Fibroblast of mammary gland (primary cell): Measurements from ENCODE around the gene NOLC1.
A peak's percentile ranks its signal among the peaks of the same experiment; 100 is the strongest.

Experiments used
- DNase-seq: peaks from one replicate; pipeline ENCODE4 v3.0.0-alpha.2; 2010; ENCODE audit warnings: low read depth
- H3K4me3 ChIP-seq: 2 replicates; pipeline ENCODE4 v1.5.1; 2011; ENCODE audit warnings: low read depth, mild to moderate bottlenecking, low read length, moderate library complexity; ENCODE audit not compliant: control insufficient read depth
- TF ChIP-seq, protein P1 (sequence below): conservative IDR thresholded peaks from 2 replicates; pipeline ENCODE4 v1.5.1; 2011; ENCODE audit warnings: low read depth, low read length, inconsistent platforms; ENCODE audit not compliant: control insufficient read depth, insufficient read depth

Gene NOLC1

DNA sequence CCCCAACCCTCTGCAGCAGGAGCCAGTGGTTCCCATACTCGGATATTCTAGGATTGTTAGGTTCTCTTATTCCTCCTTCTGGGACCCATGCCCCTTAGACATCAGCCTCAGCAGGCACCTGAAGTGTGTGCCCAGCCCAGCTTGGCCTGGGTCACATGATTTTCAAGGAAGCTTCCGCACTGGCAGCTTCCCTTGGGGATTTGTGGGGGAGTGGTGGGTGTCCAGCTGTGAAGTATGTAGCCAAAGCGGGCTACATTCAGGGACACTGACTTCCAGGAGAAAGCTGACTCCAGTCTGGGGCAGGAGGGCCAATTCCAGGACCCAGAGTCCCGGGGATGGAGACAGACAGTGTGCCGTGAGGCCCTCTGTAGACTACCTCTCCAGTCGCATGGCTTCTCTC is 33.3 kb upstream of the NOLC1 start:
- DNase-seq, result peak; percentile 33
- TF ChIP-seq, protein P1, sequence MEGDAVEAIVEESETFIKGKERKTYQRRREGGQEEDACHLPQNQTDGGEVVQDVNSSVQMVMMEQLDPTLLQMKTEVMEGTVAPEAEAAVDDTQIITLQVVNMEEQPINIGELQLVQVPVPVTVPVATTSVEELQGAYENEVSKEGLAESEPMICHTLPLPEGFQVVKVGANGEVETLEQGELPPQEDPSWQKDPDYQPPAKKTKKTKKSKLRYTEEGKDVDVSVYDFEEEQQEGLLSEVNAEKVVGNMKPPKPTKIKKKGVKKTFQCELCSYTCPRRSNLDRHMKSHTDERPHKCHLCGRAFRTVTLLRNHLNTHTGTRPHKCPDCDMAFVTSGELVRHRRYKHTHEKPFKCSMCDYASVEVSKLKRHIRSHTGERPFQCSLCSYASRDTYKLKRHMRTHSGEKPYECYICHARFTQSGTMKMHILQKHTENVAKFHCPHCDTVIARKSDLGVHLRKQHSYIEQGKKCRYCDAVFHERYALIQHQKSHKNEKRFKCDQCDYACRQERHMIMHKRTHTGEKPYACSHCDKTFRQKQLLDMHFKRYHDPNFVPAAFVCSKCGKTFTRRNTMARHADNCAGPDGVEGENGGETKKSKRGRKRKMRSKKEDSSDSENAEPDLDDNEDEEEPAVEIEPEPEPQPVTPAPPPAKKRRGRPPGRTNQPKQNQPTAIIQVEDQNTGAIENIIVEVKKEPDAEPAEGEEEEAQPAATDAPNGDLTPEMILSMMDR, result no peak
- H3K4me3 ChIP-seq, result peak overlapping the region; percentile 78

DNA sequence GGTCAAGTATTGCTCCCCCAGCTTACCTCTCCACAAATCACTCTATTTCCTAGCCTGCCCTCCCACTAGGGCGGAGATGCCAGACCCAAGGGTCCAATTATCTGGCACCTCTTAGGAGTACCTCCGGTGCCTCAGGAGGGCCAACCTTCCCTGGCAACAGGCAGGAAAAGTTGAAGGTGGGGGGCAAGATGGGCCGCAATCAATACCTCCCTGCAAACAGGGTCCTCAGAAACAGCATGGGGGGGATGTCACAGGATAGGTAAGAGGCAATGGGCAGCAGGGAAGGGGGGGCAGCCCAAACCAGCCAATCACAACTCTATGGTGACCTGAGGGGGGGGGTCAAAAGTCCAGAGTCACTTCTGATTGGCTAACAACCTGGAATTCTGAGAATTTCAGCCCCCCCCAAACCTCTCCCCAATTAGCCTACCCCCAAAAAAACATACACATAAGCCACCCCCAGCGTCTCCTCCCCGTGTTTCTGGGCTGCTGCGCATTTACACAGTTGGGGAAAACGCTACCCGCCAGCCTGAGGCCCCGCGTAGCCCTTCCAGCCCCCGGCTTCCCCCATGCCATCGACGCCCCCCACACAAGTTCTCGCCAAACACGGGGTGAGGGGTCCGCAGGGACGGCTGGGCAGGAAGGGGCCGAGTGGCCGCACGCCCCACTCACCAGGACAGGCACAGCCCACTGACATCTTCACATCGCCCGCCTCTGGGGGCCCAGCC is 32.6 kb upstream of the NOLC1 start:
- H3K4me3 ChIP-seq, result peak overlapping the region; percentile 78
- TF ChIP-seq, protein P1, result no peak
- DNase-seq, result peak; percentile 41

DNA sequence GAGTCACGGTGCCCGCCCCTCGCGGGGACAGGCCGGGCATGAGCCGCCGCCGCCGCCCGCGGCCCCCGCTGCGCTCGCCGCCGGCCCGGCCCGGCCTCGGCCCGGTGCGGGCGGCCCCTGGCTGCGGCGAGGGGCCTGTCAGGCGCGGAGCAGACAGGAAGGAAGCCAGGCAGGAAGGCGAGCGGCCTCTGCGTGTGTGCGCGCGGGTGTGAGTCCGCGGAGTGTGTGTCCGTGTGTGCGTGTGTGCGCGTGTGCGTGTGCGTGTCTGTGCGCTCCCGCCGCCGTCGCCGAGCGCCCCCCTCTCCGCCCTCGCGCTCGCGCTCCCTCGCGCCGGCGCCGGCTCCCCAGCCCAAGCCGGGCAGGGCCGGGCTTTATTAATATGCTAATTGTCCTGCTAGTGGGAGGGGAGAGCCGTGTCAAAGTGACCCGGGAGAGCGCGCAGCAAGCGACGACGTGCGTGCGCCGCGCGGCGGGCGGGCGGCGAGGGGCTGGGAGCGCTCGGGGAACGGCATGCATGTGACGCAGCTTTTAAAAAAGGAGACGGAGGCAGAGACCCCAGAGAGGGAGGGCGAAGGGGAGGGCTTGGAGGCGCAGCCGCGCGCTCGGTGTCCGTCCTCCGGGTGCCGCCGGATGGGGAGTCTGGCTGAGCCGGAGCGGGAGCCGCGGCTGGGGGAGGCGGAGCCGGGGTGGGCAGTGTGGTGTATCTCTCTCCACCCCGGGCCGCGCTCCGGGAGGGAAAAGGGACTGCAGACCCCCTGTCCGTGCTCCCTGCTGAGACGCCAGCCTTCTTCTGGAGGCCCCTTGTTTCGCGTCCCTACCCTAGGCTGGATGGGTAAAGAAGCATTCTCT is 31.8 kb upstream of the NOLC1 start, which contains the start of gene LDB1:
Gene LDB1 (minus strand): TSS at position 227 of the 849 bp plus-strand sequence. CDS start 258 bp downstream, outside the sequence.
- peak; percentile 56 for DNase-seq
- TF ChIP-seq, protein P1, result no peak
- H3K4me3 ChIP-seq, result peak within 1 kb of the TSS; percentile 78

DNA sequence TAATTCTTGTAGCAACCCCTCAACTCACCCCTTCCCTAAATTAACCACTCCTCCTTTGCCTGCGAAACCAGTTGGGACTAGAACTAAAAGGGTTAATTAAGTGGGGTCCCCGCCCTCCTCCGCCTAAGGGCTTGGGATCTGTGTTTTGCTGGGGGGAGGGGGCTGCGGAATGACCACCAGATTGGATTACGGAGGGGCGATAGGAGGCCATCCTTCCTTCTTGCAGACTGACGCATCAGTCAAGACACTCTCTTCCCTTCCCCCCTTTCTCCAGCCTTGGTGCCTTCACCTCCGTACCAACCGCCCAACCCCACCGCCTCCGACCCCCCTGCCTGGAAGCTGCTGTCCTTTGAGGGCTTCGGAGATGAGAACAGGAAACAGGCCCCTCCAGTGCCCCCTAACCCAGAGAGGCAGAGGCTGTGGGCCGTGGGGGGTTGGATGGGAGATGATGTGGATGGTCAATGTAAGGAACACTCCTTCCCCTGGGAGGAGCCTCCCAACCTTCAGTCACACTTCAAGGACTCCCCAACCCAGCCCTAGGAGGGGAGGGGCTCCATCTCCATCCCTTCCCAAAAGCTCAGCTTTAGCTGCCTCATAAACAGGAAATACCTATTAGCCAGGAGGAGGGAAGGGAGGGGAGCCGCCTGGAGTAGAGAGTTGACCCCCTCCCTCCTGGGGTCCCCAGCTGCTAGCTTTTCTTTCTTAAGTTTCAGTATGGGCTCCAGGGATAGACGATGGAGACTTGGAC is 31.0 kb upstream of the NOLC1 start:
- H3K4me3 ChIP-seq, result peak overlapping the region; percentile 78
- TF ChIP-seq, protein P1, result no peak
- peak; percentile 66 for DNase-seq

DNA sequence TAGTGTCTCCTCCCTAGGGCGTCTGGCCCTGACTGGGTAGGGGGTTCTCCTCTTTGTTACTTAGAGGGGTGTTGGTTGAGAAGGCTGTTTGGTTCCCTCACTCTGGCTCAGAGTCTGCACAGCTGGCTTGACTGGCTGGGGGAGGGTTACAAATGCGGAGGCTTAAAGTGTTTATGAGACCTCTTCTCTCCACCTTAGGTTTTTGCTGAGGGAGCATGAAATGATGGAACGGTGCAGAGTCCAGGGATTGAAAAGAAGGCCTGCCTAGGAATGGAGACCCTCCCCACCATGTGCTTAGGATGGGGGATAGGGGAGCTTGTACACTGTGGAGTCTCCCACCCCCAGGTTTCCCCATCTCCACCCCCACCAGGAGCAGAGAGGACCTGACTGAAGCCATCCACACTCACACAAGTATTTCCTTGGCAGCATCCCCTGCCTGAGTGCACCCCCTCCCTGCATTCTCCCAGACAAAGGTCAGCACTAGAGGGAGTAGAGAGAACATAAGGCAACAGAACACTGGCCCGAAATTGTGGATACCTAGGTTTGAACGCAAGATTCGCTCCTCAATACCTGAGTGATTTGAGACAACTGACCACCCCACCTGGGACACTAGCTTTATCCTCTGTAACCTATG is 30.3 kb upstream of the NOLC1 start:
- no peak overlapping the region for H3K4me3 ChIP-seq
- TF ChIP-seq, protein P1, result peak; percentile 22
- DNase-seq, result peak; percentile 25

DNA sequence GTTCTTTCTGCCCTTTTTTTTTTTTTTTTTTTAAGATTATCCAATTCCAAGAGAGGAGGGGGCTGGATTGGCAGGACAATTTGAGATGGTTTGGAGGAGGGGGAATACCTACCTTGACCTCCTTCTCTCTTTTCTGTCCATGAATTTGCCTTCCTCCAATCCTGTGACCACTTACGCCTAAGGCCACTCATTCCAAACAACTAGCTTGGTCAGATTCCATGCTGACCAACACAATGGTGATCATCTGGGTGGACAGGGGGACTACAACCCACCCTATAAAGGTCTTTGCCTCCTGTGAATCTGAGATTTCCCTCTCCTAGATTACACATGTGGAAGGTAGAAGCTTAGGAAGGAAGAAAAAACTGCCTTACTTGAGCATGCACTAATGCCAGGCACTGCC is 29.7 kb upstream of the NOLC1 start:
- DNase-seq, result no peak
- no peak overlapping the region for H3K4me3 ChIP-seq
- TF ChIP-seq, protein P1, result no peak
